Loucy (cell line): ENCODE measurements around the gene TMEM270.

ENCODE experiments used
- EZH2phosphoT487 ChIP-seq: fragments of 200-600 bp; IDR thresholded peaks from 2 replicates; pipeline ENCODE4 v1.6.1; 2018; ENCODE audit warnings: antibody characterized with exemption, mild to moderate bottlenecking, moderate library complexity, borderline replicate concordance
- TF ChIP-seq, protein P1 (sequence below): fragments of 200-600 bp; sonication (generic); conservative IDR thresholded peaks from 2 replicates; pipeline ENCODE4 v1.5.1; 2014; ENCODE audit warnings: mild to moderate bottlenecking, antibody characterized with exemption, low read length

- TF ChIP-seq, protein P1, sequence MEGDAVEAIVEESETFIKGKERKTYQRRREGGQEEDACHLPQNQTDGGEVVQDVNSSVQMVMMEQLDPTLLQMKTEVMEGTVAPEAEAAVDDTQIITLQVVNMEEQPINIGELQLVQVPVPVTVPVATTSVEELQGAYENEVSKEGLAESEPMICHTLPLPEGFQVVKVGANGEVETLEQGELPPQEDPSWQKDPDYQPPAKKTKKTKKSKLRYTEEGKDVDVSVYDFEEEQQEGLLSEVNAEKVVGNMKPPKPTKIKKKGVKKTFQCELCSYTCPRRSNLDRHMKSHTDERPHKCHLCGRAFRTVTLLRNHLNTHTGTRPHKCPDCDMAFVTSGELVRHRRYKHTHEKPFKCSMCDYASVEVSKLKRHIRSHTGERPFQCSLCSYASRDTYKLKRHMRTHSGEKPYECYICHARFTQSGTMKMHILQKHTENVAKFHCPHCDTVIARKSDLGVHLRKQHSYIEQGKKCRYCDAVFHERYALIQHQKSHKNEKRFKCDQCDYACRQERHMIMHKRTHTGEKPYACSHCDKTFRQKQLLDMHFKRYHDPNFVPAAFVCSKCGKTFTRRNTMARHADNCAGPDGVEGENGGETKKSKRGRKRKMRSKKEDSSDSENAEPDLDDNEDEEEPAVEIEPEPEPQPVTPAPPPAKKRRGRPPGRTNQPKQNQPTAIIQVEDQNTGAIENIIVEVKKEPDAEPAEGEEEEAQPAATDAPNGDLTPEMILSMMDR, result no peak
- TF ChIP-seq EZH2phosphoT487, result no peak
Measured at GRCh38 chr7:73858807-73859206, 2.2 kb upstream of the TMEM270 start.
